A673 (cell line): ENCODE data around the gene IL17B. TPM values are rescaled to one million over a fixed set of nuclear protein-coding genes. Genes with fewer than 3 reads are reported as not detected.
A peak's percentile ranks its signal among the peaks of the same experiment; 100 is the strongest.

Source experiments
- BruUV-seq: library from RNA; stranded (reverse); fragments of 400-500 nt; replicated peaks from 2 replicates; lab custom pipeline; 2021; lab: Mats Ljungman, UMichigan
- CTCF ChIA-PET: fragments of 300-600 bp; sonication (Branson Sonifier 250); formaldehyde crosslinking; loops from one replicate; lab custom pipeline; 2022; ENCODE audit warnings: antibody characterized with exemption; lab: Charles Lee
- POLR2A ChIA-PET: fragments of 300-600 bp; sonication (Branson Sonifier 250); formaldehyde crosslinking; loops from one replicate; lab custom pipeline; 2022; ENCODE audit warnings: antibody characterized with exemption; ENCODE audit not compliant: low non-redundant PET; lab: Charles Lee
- DNase-seq: peaks from one replicate; pipeline ENCODE4 v3.0.0-alpha.2; 2015; ENCODE audit warnings: low spot score
- H3K27ac ChIP-seq: fragments of 200-600 bp; sonication (generic); 2 replicates; pipeline ENCODE4 v1.5.1; 2016; ENCODE audit warnings: mixed run types, low read depth, mild to moderate bottlenecking, mixed read lengths, antibody characterized with exemption, low read length; ENCODE audit not compliant: poor library complexity, severe bottlenecking
- H3K27me3 ChIP-seq: fragments of 200-600 bp; sonication (generic); replicated peaks from 2 replicates; pipeline ENCODE4 v1.6.1; 2017; ENCODE audit warnings: mixed run types, low read depth, mild to moderate bottlenecking, mixed read lengths, antibody characterized with exemption, low read length; ENCODE audit not compliant: insufficient read depth, poor library complexity
- H3K36me3 ChIP-seq: fragments of 200-600 bp; sonication (generic); 2 replicates; pipeline ENCODE4 v1.6.1; 2016; ENCODE audit warnings: mixed run types, mild to moderate bottlenecking, mixed read lengths, antibody characterized with exemption, low read length; ENCODE audit not compliant: insufficient read depth, poor library complexity, severe bottlenecking
- H3K4me1 ChIP-seq: fragments of 200-600 bp; sonication (generic); 2 replicates; pipeline ENCODE4 v1.6.1; 2017; ENCODE audit warnings: mixed run types, mild to moderate bottlenecking, mixed read lengths, antibody characterized with exemption, low read length; ENCODE audit not compliant: insufficient read depth, poor library complexity, severe bottlenecking
- H3K4me3 ChIP-seq: fragments of 200-600 bp; sonication (generic); 2 replicates; pipeline ENCODE4 v1.5.1; 2016; ENCODE audit warnings: low read depth, mixed run types, mild to moderate bottlenecking, mixed read lengths, low read length; ENCODE audit not compliant: poor library complexity, severe bottlenecking
- H3K9me3 ChIP-seq: fragments of 200-600 bp; sonication (generic); 2 replicates; pipeline ENCODE4 v1.6.1; 2016; ENCODE audit warnings: mixed run types, low read depth, mild to moderate bottlenecking, mixed read lengths, antibody characterized with exemption, low read length; ENCODE audit not compliant: poor library complexity, severe bottlenecking
- CTCF ChIP-seq: fragments of 300-800, 200-600 bp; sonication (generic); conservative IDR thresholded peaks from 2 replicates; pipeline ENCODE4 v1.5.1; 2017; ENCODE audit warnings: low read depth, mild to moderate bottlenecking, antibody characterized with exemption, low read length, moderate library complexity, mixed read lengths
- EZH2 ChIP-seq: fragments of 200-600 bp; sonication (generic); IDR thresholded peaks from 2 replicates; pipeline ENCODE4 v1.6.1; 2017; ENCODE audit warnings: borderline replicate concordance, low read depth, mild to moderate bottlenecking, mixed read lengths, antibody characterized with exemption, low read length; ENCODE audit not compliant: poor library complexity, severe bottlenecking
- intact Hi-C: fragments of 100-400 bp; cut with micrococcal nuclease; formaldehyde crosslinking; loops from one replicate; pipeline ENCODE4 v1.10.0; 2022; ENCODE audit not compliant: unreplicated experiment
- total RNA-seq: library from RNA; stranded (reverse); gene quantifications from 2 replicates; pipeline ENCODE4 v1.2.3, GENCODE V29; 2021

The IL17B gene
- total RNA-seq, 1 experiment from 2014 or later, result not detected

GRCh38 chr5:149405550-149406202, 26.6 kb upstream of the IL17B start:
- intact Hi-C loops, result no loop called here
- H3K27ac ChIP-seq, result no peak overlapping the region
- no peaks in the 10 kb centered on the region for H3K27me3 ChIP-seq
- peaks cover 20% of the 10 kb centered on the region for H3K4me1 ChIP-seq
- H3K36me3 ChIP-seq, result no peaks in the 10 kb centered on the region
- no peaks in the 10 kb centered on the region for H3K9me3 ChIP-seq
- DNase-seq, result no peak
- TF ChIP-seq EZH2, result no peak
- TF ChIP-seq CTCF, result no peak
- ChIA-PET POLR2A (no interaction called here), CTCF (no interaction called here)
- no peak overlapping the region for H3K4me3 ChIP-seq
- BruUV-seq, result no TSS peak

- CTCF ChIA-PET, result no interaction called here
- Histone ChIP-seq H3K4me3 (no peak overlapping the region), H3K27ac (no peak overlapping the region), H3K9me3 (no peaks in the 10 kb centered on the region), H3K36me3 (no peaks in the 10 kb centered on the region), H3K4me1 (peaks cover 20% of the 10 kb centered on the region), H3K27me3 (no peaks in the 10 kb centered on the region)
- POLR2A ChIA-PET, result no interaction called here
- TF ChIP-seq EZH2 (no peak), CTCF (no peak)
- intact Hi-C loops, result no loop called here
- no TSS peak for BruUV-seq
- DNase-seq, result no peak
These were observed 25.9 kb upstream of the IL17B start for GRCh38 chr5:149404746-149405549.

- H3K27me3 ChIP-seq, result peaks cover 1% of the 10 kb centered on the region
- POLR2A ChIA-PET, result no interaction called here
- no peak overlapping the region for H3K27ac ChIP-seq
- DNase-seq, result peak; percentile 50
- no peaks in the 10 kb centered on the region for H3K9me3 ChIP-seq
- no TSS peak for BruUV-seq
- no peaks in the 10 kb centered on the region for H3K36me3 ChIP-seq
- intact Hi-C loops, result no loop called here
- no peak overlapping the region for H3K4me3 ChIP-seq
- peaks cover 20% of the 10 kb centered on the region for H3K4me1 ChIP-seq
- TF ChIP-seq CTCF (no peak), EZH2 (no peak)
- CTCF ChIA-PET, result interaction anchor here (0.6 kb wide), 1 partner anchor 22 kb away, joined by 3 read pairs; no protein-coding TSS in a partner anchor
These were observed 25.0 kb upstream of the IL17B start for GRCh38 chr5:149403923-149404745.
